Neural progenitor cell (in vitro differentiated cells): Measurements from ENCODE around the gene LRIG3. TPM values are rescaled to one million over a fixed set of nuclear protein-coding genes. Genes with fewer than 3 reads are reported as not detected.

Experiments
- DNase-seq: peaks from one replicate; pipeline ENCODE4 v3.0.0-alpha.2; 2016; ENCODE audit warnings: low spot score
- H2AFZ ChIP-seq: fragments of 200-600 bp; sonication (generic); replicated peaks from 2 replicates; pipeline ENCODE4 v1.6.1; 2016; ENCODE audit warnings: antibody characterized with exemption
- H3F3A ChIP-seq: fragments of 200-600 bp; sonication (generic); 2 replicates; pipeline ENCODE4 v1.6.1; 2016; ENCODE audit warnings: antibody characterized with exemption, low read depth
- H3K27ac ChIP-seq: fragments of 200-600 bp; sonication (generic); 2 replicates; pipeline ENCODE4 v1.5.1; 2016; ENCODE audit warnings: mild to moderate bottlenecking
- H3K27me3 ChIP-seq: fragments of 200-600 bp; sonication (generic); 2 replicates; pipeline ENCODE4 v1.6.1; 2016; ENCODE audit warnings: mild to moderate bottlenecking, moderate library complexity
- H3K36me3 ChIP-seq: fragments of 200-600 bp; sonication (generic); 2 replicates; pipeline ENCODE4 v1.5.1; 2016
- H3K4me1 ChIP-seq: fragments of 200-600 bp; sonication (generic); 2 replicates; pipeline ENCODE4 v1.6.1; 2016; ENCODE audit warnings: mixed run types
- H3K4me2 ChIP-seq: fragments of 200-600 bp; sonication (generic); 2 replicates; pipeline ENCODE4 v1.6.1; 2016
- H3K4me3 ChIP-seq: fragments of 200-600 bp; sonication (generic); 2 replicates; pipeline ENCODE4 v1.5.1; 2016
- H3K79me2 ChIP-seq: fragments of 200-600 bp; sonication (generic); 2 replicates; pipeline ENCODE4 v1.6.1; 2016; ENCODE audit warnings: low read depth
- H3K9ac ChIP-seq: fragments of 200-600 bp; sonication (generic); 2 replicates; pipeline ENCODE4 v1.6.1; 2016
- H3K9me3 ChIP-seq: fragments of 200-600 bp; sonication (generic); 2 replicates; pipeline ENCODE4 v1.5.1; 2016; ENCODE audit warnings: low read depth
- H4K20me1 ChIP-seq: fragments of 200-600 bp; sonication (generic); 2 replicates; pipeline ENCODE4 v1.6.1; 2016; ENCODE audit warnings: low read depth
- H3K27ac Mint-ChIP-seq: 3 replicates; pipeline ENCODE4 v1.8.0; 2021; ENCODE audit warnings: mixed read lengths
- H3K27me3 Mint-ChIP-seq: 2 replicates; pipeline ENCODE4 v1.8.0; 2022; ENCODE audit warnings: low read depth, mild to moderate bottlenecking, inconsistent platforms, moderate library complexity, mixed read lengths; ENCODE audit not compliant: insufficient read depth
- H3K36me3 Mint-ChIP-seq: 3 replicates; pipeline ENCODE4 v1.8.0; 2021; ENCODE audit warnings: mixed read lengths
- H3K4me1 Mint-ChIP-seq: 3 replicates; pipeline ENCODE4 v1.8.0; 2021; ENCODE audit warnings: mixed read lengths
- H3K4me3 Mint-ChIP-seq: 3 replicates; pipeline ENCODE4 v1.8.0; 2021; ENCODE audit warnings: mild to moderate bottlenecking, moderate library complexity, mixed read lengths
- H3K9me3 Mint-ChIP-seq: 3 replicates; pipeline ENCODE4 v1.8.0; 2020; ENCODE audit warnings: mixed read lengths
- EZH2 ChIP-seq: fragments of 200-600 bp; sonication (generic); IDR thresholded peaks from 2 replicates; pipeline ENCODE4 v1.6.1; 2017; ENCODE audit warnings: antibody characterized with exemption, mild to moderate bottlenecking, moderate library complexity
- EZH2phosphoT487 ChIP-seq: fragments of 200-600 bp; sonication (generic); IDR thresholded peaks from 2 replicates; pipeline ENCODE4 v1.6.1; 2017; ENCODE audit warnings: antibody characterized with exemption
- total RNA-seq: library from RNA; depleted of rRNA; stranded (reverse); fragments of >200 nt; gene quantifications from 2 replicates; pipeline ENCODE4 v1.2.3, GENCODE V29; 2015; ENCODE audit warnings: low replicate concordance
- TF ChIP-seq, protein P1 (sequence below): fragments of 200-600 bp; sonication (generic); IDR thresholded peaks from 2 replicates; pipeline ENCODE4 v1.5.1; 2017; ENCODE audit warnings: antibody characterized with exemption, mild to moderate bottlenecking

LRIG3 gene
- total RNA-seq, 1 donor from 2014 or later, result 67.5 TPM

DNA sequence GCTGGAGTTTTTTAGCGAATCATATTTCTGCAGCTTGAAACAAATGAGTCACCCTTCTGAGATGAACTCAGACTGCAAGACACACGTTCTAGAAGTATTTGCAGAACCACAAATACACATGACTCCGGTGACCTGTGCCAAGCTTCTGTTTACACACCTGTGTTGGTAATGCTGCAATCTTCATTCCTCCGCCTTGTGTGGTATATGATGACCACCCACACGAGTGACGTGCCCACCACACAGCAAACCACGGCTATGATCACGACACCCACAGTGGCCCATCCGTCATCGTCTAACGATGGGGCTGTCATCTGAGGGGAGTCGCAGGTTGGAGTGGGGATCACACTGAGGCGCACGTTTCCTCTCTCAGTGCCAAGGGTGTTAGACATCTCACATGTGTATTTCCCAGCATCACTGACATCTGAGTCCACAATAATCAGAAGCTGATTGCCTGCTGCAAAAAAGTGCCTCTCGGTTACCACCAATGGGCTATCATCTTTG lies 43.0 kb downstream of the LRIG3 start:
- Mint-ChIP-seq H3K4me1 (no peaks in the 10 kb centered on the region), H3K27ac (no peak overlapping the region), H3K9me3 (no peaks in the 10 kb centered on the region), H3K27me3 (no peaks in the 10 kb centered on the region), H3K4me3 (no peak overlapping the region), H3K36me3 (peaks cover 66% of the 10 kb centered on the region)
- Histone ChIP-seq H3K27ac (no peak overlapping the region), H3F3A (no peaks in the 10 kb centered on the region), H2AFZ (no peak overlapping the region), H4K20me1 (no peaks in the 10 kb centered on the region), H3K4me1 (no peaks in the 10 kb centered on the region), H3K4me3 (no peak overlapping the region), H3K79me2 (no peaks in the 10 kb centered on the region), H3K27me3 (no peaks in the 10 kb centered on the region), H3K9ac (no peak overlapping the region), H3K4me2 (no peak overlapping the region), H3K9me3 (no peaks in the 10 kb centered on the region), H3K36me3 (peaks cover 44% of the 10 kb centered on the region)
- DNase-seq, result no peak
- no peak for TF ChIP-seq EZH2
- TF ChIP-seq, protein P1, sequence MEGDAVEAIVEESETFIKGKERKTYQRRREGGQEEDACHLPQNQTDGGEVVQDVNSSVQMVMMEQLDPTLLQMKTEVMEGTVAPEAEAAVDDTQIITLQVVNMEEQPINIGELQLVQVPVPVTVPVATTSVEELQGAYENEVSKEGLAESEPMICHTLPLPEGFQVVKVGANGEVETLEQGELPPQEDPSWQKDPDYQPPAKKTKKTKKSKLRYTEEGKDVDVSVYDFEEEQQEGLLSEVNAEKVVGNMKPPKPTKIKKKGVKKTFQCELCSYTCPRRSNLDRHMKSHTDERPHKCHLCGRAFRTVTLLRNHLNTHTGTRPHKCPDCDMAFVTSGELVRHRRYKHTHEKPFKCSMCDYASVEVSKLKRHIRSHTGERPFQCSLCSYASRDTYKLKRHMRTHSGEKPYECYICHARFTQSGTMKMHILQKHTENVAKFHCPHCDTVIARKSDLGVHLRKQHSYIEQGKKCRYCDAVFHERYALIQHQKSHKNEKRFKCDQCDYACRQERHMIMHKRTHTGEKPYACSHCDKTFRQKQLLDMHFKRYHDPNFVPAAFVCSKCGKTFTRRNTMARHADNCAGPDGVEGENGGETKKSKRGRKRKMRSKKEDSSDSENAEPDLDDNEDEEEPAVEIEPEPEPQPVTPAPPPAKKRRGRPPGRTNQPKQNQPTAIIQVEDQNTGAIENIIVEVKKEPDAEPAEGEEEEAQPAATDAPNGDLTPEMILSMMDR, result no peak
- TF ChIP-seq EZH2phosphoT487, result no peak

DNA sequence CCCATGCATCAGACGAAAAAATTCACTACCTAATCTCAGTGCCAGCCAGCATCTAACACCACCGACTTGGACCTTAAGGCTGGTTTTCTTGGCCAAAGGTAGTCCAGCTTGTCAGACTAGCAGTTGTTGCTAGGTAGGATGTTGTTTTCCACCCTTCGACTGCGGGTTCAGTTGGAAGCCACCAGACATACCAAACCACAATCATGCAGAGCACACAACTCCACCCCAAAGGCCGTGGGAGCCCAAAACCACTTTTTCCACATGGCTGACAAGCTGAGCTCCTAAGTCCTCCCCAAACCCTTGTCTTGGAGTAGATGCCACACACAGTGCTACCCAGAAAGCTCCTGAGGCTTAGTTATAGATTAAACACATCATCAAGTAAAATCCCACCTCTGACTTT lies 46.8 kb downstream of the LRIG3 start:
- TF ChIP-seq, protein P1, result no peak
- TF ChIP-seq EZH2phosphoT487 (no peak), EZH2 (no peak)
- Histone ChIP-seq H3K9ac (no peak overlapping the region), H3F3A (no peaks in the 10 kb centered on the region), H3K27ac (no peak overlapping the region), H3K4me1 (no peaks in the 10 kb centered on the region), H3K9me3 (no peaks in the 10 kb centered on the region), H3K27me3 (no peaks in the 10 kb centered on the region), H3K4me2 (no peak overlapping the region), H2AFZ (no peak overlapping the region), H3K79me2 (no peaks in the 10 kb centered on the region), H3K36me3 (peaks cover 42% of the 10 kb centered on the region), H3K4me3 (no peak overlapping the region), H4K20me1 (no peaks in the 10 kb centered on the region)
- DNase-seq, result no peak
- Mint-ChIP-seq H3K27me3 (no peaks in the 10 kb centered on the region), H3K4me3 (no peak overlapping the region), H3K4me1 (no peaks in the 10 kb centered on the region), H3K9me3 (no peaks in the 10 kb centered on the region), H3K36me3 (peaks cover 52% of the 10 kb centered on the region), H3K27ac (no peak overlapping the region)

DNA sequence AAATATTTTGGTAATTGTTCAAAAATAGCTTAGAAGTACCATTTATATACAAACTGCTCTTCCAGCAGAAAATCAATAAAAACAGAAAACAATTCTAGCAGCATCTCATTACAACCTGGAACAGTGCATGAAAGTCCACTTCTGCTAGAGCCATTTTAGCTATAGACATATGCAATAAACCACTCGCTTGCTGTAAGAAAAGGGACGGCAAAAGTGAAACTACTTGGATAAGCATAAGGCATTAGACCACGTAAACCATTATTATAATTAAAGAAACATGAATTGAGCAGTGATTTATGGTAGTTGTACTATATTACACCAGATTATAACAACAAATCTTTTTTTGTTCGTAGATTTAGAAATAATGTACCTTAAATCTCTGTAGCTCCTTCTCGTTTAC lies 48.7 kb downstream of the LRIG3 start:
- no peak overlapping the region for H3K4me2 ChIP-seq

More for the DNA sequence above, 48.7 kb downstream of the LRIG3 start:
- TF ChIP-seq, protein P1, result no peak
- no peak for TF ChIP-seq EZH2phosphoT487
- no peak for TF ChIP-seq EZH2
- Histone ChIP-seq H3K9ac (no peak overlapping the region), H4K20me1 (no peaks in the 10 kb centered on the region), H2AFZ (no peak overlapping the region), H3K27ac (no peak overlapping the region), H3K9me3 (no peaks in the 10 kb centered on the region), H3K79me2 (no peaks in the 10 kb centered on the region), H3K4me1 (no peaks in the 10 kb centered on the region), H3K27me3 (no peaks in the 10 kb centered on the region), H3K4me3 (no peak overlapping the region), H3K36me3 (peaks cover 37% of the 10 kb centered on the region), H3F3A (no peaks in the 10 kb centered on the region)
- Mint-ChIP-seq H3K27me3 (no peaks in the 10 kb centered on the region), H3K4me3 (no peak overlapping the region), H3K27ac (no peak overlapping the region), H3K4me1 (no peaks in the 10 kb centered on the region), H3K36me3 (peaks cover 49% of the 10 kb centered on the region), H3K9me3 (no peaks in the 10 kb centered on the region)
- DNase-seq, result no peak
